Colonic mucosa (tissue), 4 donors: Measurements from ENCODE around the gene RYR2. TPM values are rescaled to one million over a fixed set of nuclear protein-coding genes. Genes with fewer than 3 reads are reported as not detected.

ENCODE experiments used
- DNase-seq: peaks from one replicate; pipeline ENCODE4 v3.0.0-alpha.2; 2020
- H3K27ac ChIP-seq: fragments of 200-600 bp; one replicate; pipeline ENCODE4 v1.8.0; 2021
- H3K27me3 ChIP-seq: fragments of 200-600 bp; one replicate; pipeline ENCODE4 v1.8.0; 2021
- H3K36me3 ChIP-seq: fragments of 200-600 bp; one replicate; pipeline ENCODE4 v1.8.0; 2021
- H3K4me1 ChIP-seq: fragments of 200-600 bp; one replicate; pipeline ENCODE4 v1.8.0; 2021; ENCODE audit warnings: mild to moderate bottlenecking
- H3K4me3 ChIP-seq: fragments of 200-600 bp; one replicate; pipeline ENCODE4 v1.8.0; 2021
- H3K9ac ChIP-seq, 2 donors: one replicate each; pipeline ENCODE4 v1.7.0; 2013; ENCODE audit warnings: control low read depth in 2 of 2, low read depth in 2 of 2, low read length in 2 of 2
- H3K9me3 ChIP-seq: fragments of 200-600 bp; one replicate; pipeline ENCODE4 v1.8.0; 2021
- CTCF ChIP-seq: fragments of 200-600 bp; IDR thresholded peaks from one replicate; pipeline ENCODE4 v1.8.0; 2022; ENCODE audit warnings: antibody characterized with exemption, mild to moderate bottlenecking
- intact Hi-C: fragments of 100-400 bp; cut with DNase I; formaldehyde crosslinking; loops from one replicate; pipeline ENCODE4 v1.14.1; 2022
- total RNA-seq, 2 donors: library from RNA; stranded (reverse); fragmentation: NEBNext Ultra II Directional in 1 of 2; extraction: Animal tissue kit (Norgen Biotek cat#: 25700) in 1 of 2; gene quantifications; one replicate each; pipeline ENCODE4 v1.2.1, GENCODE V29; 2021
- donor health status: healthy.
- donor health status: DM: no; HTN: no; CAD: no.
- donor health status: DM: no; HTN: no; CAD: no.

The RYR2 gene
- total RNA-seq, 2 donors from 2014 or later: 0.15 to 0.56 TPM

- DNase-seq: no peak
- Histone ChIP-seq H3K36me3 (no peaks in the 10 kb centered on the region), H3K27ac (no peak overlapping the region), H3K4me3 (no peak overlapping the region), H3K4me1 (no peaks in the 10 kb centered on the region), H3K9ac (no peak overlapping the region), H3K27me3 (no peaks in the 10 kb centered on the region), H3K9me3 (no peaks in the 10 kb centered on the region)
- intact Hi-C loops: no loop called here
- no peak for TF ChIP-seq CTCF
These were observed 51.7 kb downstream of the RYR2 start for GRCh38 chr1:237093691-237094090.

- Histone ChIP-seq H3K4me3 (no peak overlapping the region), H3K9me3 (no peaks in the 10 kb centered on the region), H3K27me3 (no peaks in the 10 kb centered on the region), H3K4me1 (no peaks in the 10 kb centered on the region), H3K36me3 (no peaks in the 10 kb centered on the region), H3K27ac (no peak overlapping the region), H3K9ac (no peak overlapping the region)
- DNase-seq: no peak
- intact Hi-C loops: no loop called here
- no peak for TF ChIP-seq CTCF
These were observed 56.6 kb downstream of the RYR2 start for GRCh38 chr1:237098541-237098940.

- H3K36me3 ChIP-seq: no peaks in the 10 kb centered on the region
- H3K4me1 ChIP-seq: no peaks in the 10 kb centered on the region
- no peak for DNase-seq
- H3K27ac ChIP-seq: no peak overlapping the region
- no peak overlapping the region for H3K4me3 ChIP-seq
- H3K27me3 ChIP-seq: no peaks in the 10 kb centered on the region
- TF ChIP-seq CTCF: no peak
- intact Hi-C loops: no loop called here
- no peaks in the 10 kb centered on the region for H3K9me3 ChIP-seq
- H3K9ac ChIP-seq: no peak overlapping the region
These were observed 61.0 kb downstream of the RYR2 start for GRCh38 chr1:237103021-237103420.

- Histone ChIP-seq H3K4me3 (no peak overlapping the region), H3K9ac (no peak overlapping the region), H3K27me3 (no peaks in the 10 kb centered on the region), H3K9me3 (no peaks in the 10 kb centered on the region), H3K36me3 (no peaks in the 10 kb centered on the region), H3K27ac (no peak overlapping the region), H3K4me1 (no peaks in the 10 kb centered on the region)
- intact Hi-C loops: no loop called here
- no peak for DNase-seq
- TF ChIP-seq CTCF: no peak
These were observed 62.1 kb downstream of the RYR2 start for GRCh38 chr1:237104096-237104495.

GRCh38 chr1:237105826-237106225 lies 63.8 kb downstream of the RYR2 start:
- no peak for TF ChIP-seq CTCF
- Histone ChIP-seq H3K9ac (no peak overlapping the region), H3K36me3 (no peaks in the 10 kb centered on the region), H3K4me1 (no peaks in the 10 kb centered on the region), H3K9me3 (no peaks in the 10 kb centered on the region), H3K27me3 (no peaks in the 10 kb centered on the region), H3K4me3 (no peak overlapping the region), H3K27ac (no peak overlapping the region)
- no peak for DNase-seq
- intact Hi-C loops: no loop called here
